22Rv1 (cell line): ENCODE data around the gene SLC6A6.

Experiments used
- ZFX ChIP-seq: fragments of 450-650 bp; IDR thresholded peaks from 2 replicates; pipeline ENCODE4 v1.6.1; 2017; ENCODE audit warnings: antibody characterized with exemption, borderline replicate concordance
- TF ChIP-seq, protein P1 (sequence below): fragments of 450-650 bp; IDR thresholded peaks from 2 replicates; pipeline ENCODE4 v1.5.1; 2017; ENCODE audit warnings: mild to moderate bottlenecking

DNA sequence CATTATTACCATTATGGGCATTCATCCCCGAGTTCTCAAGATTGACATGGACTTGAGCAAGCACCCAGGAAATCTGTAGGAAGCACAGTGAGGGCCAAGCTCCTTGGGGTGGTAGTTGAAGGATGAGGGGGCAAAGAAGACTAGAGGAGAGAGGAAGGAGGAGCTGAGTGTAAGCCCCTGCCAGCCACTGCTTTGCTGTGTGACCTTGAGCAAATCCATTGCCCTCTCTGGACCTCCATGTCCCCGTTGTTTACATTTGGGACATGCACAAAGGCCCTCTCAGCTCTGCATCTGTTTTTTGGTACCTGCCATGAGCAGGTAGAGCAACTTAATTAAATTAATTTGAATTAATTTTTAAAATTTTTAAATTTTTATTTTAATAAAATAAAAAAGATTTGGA is 33.5 kb upstream of the SLC6A6 start:
- TF ChIP-seq, protein P1, sequence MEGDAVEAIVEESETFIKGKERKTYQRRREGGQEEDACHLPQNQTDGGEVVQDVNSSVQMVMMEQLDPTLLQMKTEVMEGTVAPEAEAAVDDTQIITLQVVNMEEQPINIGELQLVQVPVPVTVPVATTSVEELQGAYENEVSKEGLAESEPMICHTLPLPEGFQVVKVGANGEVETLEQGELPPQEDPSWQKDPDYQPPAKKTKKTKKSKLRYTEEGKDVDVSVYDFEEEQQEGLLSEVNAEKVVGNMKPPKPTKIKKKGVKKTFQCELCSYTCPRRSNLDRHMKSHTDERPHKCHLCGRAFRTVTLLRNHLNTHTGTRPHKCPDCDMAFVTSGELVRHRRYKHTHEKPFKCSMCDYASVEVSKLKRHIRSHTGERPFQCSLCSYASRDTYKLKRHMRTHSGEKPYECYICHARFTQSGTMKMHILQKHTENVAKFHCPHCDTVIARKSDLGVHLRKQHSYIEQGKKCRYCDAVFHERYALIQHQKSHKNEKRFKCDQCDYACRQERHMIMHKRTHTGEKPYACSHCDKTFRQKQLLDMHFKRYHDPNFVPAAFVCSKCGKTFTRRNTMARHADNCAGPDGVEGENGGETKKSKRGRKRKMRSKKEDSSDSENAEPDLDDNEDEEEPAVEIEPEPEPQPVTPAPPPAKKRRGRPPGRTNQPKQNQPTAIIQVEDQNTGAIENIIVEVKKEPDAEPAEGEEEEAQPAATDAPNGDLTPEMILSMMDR, result no peak
- TF ChIP-seq ZFX, result no peak
